ENCODE measurements around the gene ASH1L. TPM values are rescaled to one million over a fixed set of nuclear protein-coding genes. Genes with fewer than 3 reads are reported as not detected.

The ASH1L gene
- total and polyA plus RNA-seq, 9 of the 15 experiments (the other 6 are each of a cell fraction or from before 2014, with no cell fraction given) = 2.0 to 23.3 (median 14.6) TPM

GRCh38 chr1:155472491-155473083, 90.0 kb downstream of the ASH1L start:
- H4K20me1 ChIP-seq (replicated peaks; ENCODE audit: control insufficient read depth, insufficient read depth, low read length) = 0 out of 2 replicates have a peak, but pooled peaks cover 3% of the 10 kb centered on the region
- no TSS peak for BruUV-seq (replicated peaks)
- no peaks in the 10 kb centered on the region for H3K27me3 ChIP-seq (ENCODE audit: control insufficient read depth in 2 of 2, insufficient read depth in 2 of 2, low read length in 2 of 2)
- H3K4me3 ChIP-seq = no peak overlapping the region
- intact Hi-C loops (cut with micrococcal nuclease) = no loop called here
- H3K4me2 ChIP-seq (ENCODE audit: insufficient read depth, low read length) = no peak overlapping the region
- H3K79me2 ChIP-seq (ENCODE audit: control insufficient read depth, insufficient read depth, low read length) = peaks cover 52% of the 10 kb centered on the region
- ChIA-PET POLR2A (interaction anchor here (0.6 to 1.6 kb wide), 3 partner anchors 10 to 1225 kb away, joined by 3 to 4 read pairs (median 3); partner anchors contain the start of gene ASH1L), CTCF (ENCODE audit: low intra/inter-chr PET ratio) (no interaction called here)
- DNase-seq (ENCODE audit: extremely low read depth in 1 of 4, low spot score in 3 of 4) (no peak), FAIRE-seq (no peak), ATAC-seq (no peak)
- H3K4me1 ChIP-seq (replicated peaks in 1 of 2; ENCODE audit: control insufficient read depth in 2 of 2, insufficient read depth in 2 of 2, low read length in 2 of 2) = peaks cover 9% of the 10 kb centered on the region in 2 experiments
- H3K36me3 ChIP-seq (ENCODE audit: control insufficient read depth, insufficient read depth, low read length) = peaks cover 20% of the 10 kb centered on the region; the same call in 2 of the 3 replicates
- no peak overlapping the region for H3K27ac ChIP-seq (ENCODE audit: extremely low read depth, low read depth, low read length)
- WGBS (ENCODE audit: insufficient coverage, low coverage, missing lambda C conversion rate) = 96% methylated on average over 2 of the region's 2 CpGs
- no peak overlapping the region for H3K9ac ChIP-seq (ENCODE audit: insufficient read depth in 1 of 2, low read depth in 2 of 2, low read length in 2 of 2)
- H3K9me3 ChIP-seq (replicated peaks; ENCODE audit: control insufficient read depth, insufficient read depth, low read depth, low read length) = no peaks in the 10 kb centered on the region
- H3K9me1 ChIP-seq (ENCODE audit: control insufficient read depth, insufficient read depth, low read length) = no peaks in the 10 kb centered on the region
- in situ Hi-C loops (cut with MboI) = no loop called here
- H2AFZ ChIP-seq (ENCODE audit: low read depth, low read length) = no peak overlapping the region
- TF ChIP-seq FOSL1 (tag; conservative IDR thresholded peaks at IDR 0.05) (no peak), PRPF4 (IDR thresholded peaks at IDR 0.05; ENCODE audit: insufficient read depth, low read depth, low read length, poor library complexity, severe bottlenecking) (no peak), PHF8 (IDR thresholded peaks at IDR 0.05; ENCODE audit: borderline replicate concordance, low read length) (no peak), ESRRA (IDR thresholded peaks at IDR 0.05; ENCODE audit: borderline replicate concordance, low read depth) (no peak), MTF1 (CRISPR knock-in tag; IDR thresholded peaks at IDR 0.05; ENCODE audit: borderline replicate concordance) (no peak), RUNX1 (IDR thresholded peaks at IDR 0.05; ENCODE audit: low read depth) (no peak), TCF7L2 (IDR thresholded peaks at IDR 0.05; ENCODE audit: low read depth, low read length) (no peak), MBD1 (CRISPR knock-in tag; IDR thresholded peaks at IDR 0.05) (no peak), USF1 (CRISPR knock-in tag; IDR thresholded peaks at IDR 0.05) (no peak), TAL1 (IDR thresholded peaks at IDR 0.05) (no peak), DACH1 (IDR thresholded peaks at IDR 0.05; ENCODE audit: partially characterized antibody) (no peak)
